B cell (primary cell): ENCODE data around the gene FLNA. TPM values are rescaled to one million over a fixed set of nuclear protein-coding genes. Genes with fewer than 3 reads are reported as not detected.

Source experiments
- ATAC-seq: fragments of 200-7000 bp; cut with Tn5 transposase; one replicate; pipeline ENCODE4 v1.10.0; 2021; ENCODE audit warnings: low read depth, mild to moderate bottlenecking, moderate number of reproducible peaks, moderate library complexity
- CTCF ChIA-PET: fragments of 350-600 bp; sonication (Branson Sonifier 250); formaldehyde crosslinking; loops from one replicate; lab custom pipeline; 2021; ENCODE audit warnings: antibody characterized with exemption, inconsistent platforms; lab: Charles Lee
- POLR2A ChIA-PET: fragments of 350-600 bp; sonication (Branson Sonifier 250); formaldehyde crosslinking; loops from one replicate; lab custom pipeline; 2021; ENCODE audit warnings: antibody characterized with exemption; lab: Charles Lee
- DNase-seq: peaks from one replicate; pipeline ENCODE4 v3.0.0; 2013
- H2AFZ ChIP-seq: 2 replicates; pipeline ENCODE4 v1.6.1; 2012; ENCODE audit warnings: mild to moderate bottlenecking, low read depth, low read length; ENCODE audit not compliant: insufficient read depth, poor library complexity, severe bottlenecking
- H3K27ac ChIP-seq, 2 donors: 1 replicate in 1 of 2; 2 replicates in 1 of 2; pipeline ENCODE4 v1.5.1; 2012 to 2013; ENCODE audit warnings: low read length in 2 of 2, mild to moderate bottlenecking in 2 of 2, moderate library complexity in 1 of 2
- H3K27me3 ChIP-seq, 4 experiments: fragments of 200-600 bp in 1 of 4; sonication (generic) in 1 of 4; replicated peaks in 1 of 4; 1 replicate in 2 of 4; 2 replicates in 2 of 4; pipeline versions ENCODE4 v1.6.1 to v1.7.0; 2013 to 2016; ENCODE audit warnings: low read length in 3 of 4, mild to moderate bottlenecking in 2 of 4, mixed read lengths in 1 of 4, moderate library complexity in 1 of 4; ENCODE audit not compliant: insufficient read depth in 4 of 4, control insufficient read depth in 3 of 4; ENCODE audit errors: control extremely low read depth in 1 of 4
- H3K36me3 ChIP-seq, 2 experiments: replicated peaks in 1 of 2; 1 replicate in 1 of 2; 2 replicates in 1 of 2; pipeline versions ENCODE4 v1.6.1 to v1.7.1; 2013; ENCODE audit warnings: low read length in 1 of 2; ENCODE audit not compliant: insufficient read depth in 2 of 2, control insufficient read depth in 1 of 2; ENCODE audit errors: control extremely low read depth in 1 of 2, extremely low read depth in 1 of 2
- H3K4me1 ChIP-seq, 2 donors: fragments of 200-600 bp in 1 of 2; sonication (generic) in 1 of 2; 1 replicate in 1 of 2; 2 replicates in 1 of 2; pipeline versions ENCODE4 v1.5.1 to v1.6.1; 2013 to 2017; ENCODE audit warnings: low read length in 2 of 2; ENCODE audit not compliant: control insufficient read depth in 2 of 2, insufficient read depth in 2 of 2
- H3K4me2 ChIP-seq: replicated peaks from 2 replicates; pipeline ENCODE3; 2012; ENCODE audit warnings: mild to moderate bottlenecking, low read depth, low read length; ENCODE audit not compliant: poor library complexity, severe bottlenecking
- H3K4me3 ChIP-seq, 5 experiments: fragments of 200-600 bp in 1 of 5; sonication (generic) in 1 of 5; 1 replicate in 3 of 5; 2 replicates in 2 of 5; pipeline versions ENCODE4 v1.5.1 to v1.7.0; 2011 to 2016; ENCODE audit warnings: low read length in 4 of 5, mild to moderate bottlenecking in 4 of 5, low read depth in 2 of 5, control low read depth in 1 of 5, moderate library complexity in 1 of 5; ENCODE audit not compliant: insufficient read depth in 1 of 5; ENCODE audit errors: control extremely low read depth in 1 of 5, extremely low read depth in 1 of 5
- H3K79me2 ChIP-seq: fragments of 200-600 bp; sonication (generic); one replicate; pipeline ENCODE4 v1.6.0; 2016; ENCODE audit warnings: low read length; ENCODE audit not compliant: control insufficient read depth, insufficient read depth
- H3K9ac ChIP-seq: fragments of 200-600 bp; sonication (generic); 2 replicates; pipeline ENCODE4 v1.6.1; 2017; ENCODE audit warnings: mild to moderate bottlenecking, low read length, moderate library complexity
- H3K9me3 ChIP-seq, 3 donors: one replicate each; pipeline versions ENCODE4 v1.6.1 to v1.7.1; 2013; ENCODE audit warnings: low read length in 2 of 3; ENCODE audit not compliant: control insufficient read depth in 2 of 3, insufficient read depth in 1 of 3; ENCODE audit errors: control extremely low read depth in 1 of 3
- H4K20me1 ChIP-seq: 2 replicates; pipeline ENCODE4 v1.6.0; 2012; ENCODE audit warnings: mild to moderate bottlenecking, low read length; ENCODE audit not compliant: insufficient read depth, control insufficient read depth, poor library complexity, severe bottlenecking
- H3K27ac Mint-ChIP-seq: one replicate; pipeline ENCODE4 v1.8.0; 2021; ENCODE audit warnings: mixed read lengths
- H3K27me3 Mint-ChIP-seq: one replicate; pipeline ENCODE4 v1.8.0; 2021; ENCODE audit warnings: mixed read lengths
- H3K4me1 Mint-ChIP-seq: one replicate; pipeline ENCODE4 v1.8.0; 2021; ENCODE audit warnings: mixed read lengths
- H3K4me3 Mint-ChIP-seq: one replicate; pipeline ENCODE4 v1.8.0; 2021; ENCODE audit warnings: mixed read lengths
- H3K9me3 Mint-ChIP-seq: one replicate; pipeline ENCODE4 v1.8.0; 2022; ENCODE audit warnings: mixed read lengths; ENCODE audit not compliant: insufficient read depth
- CTCF ChIP-seq: fragments of 200-600 bp; IDR thresholded peaks from one replicate; pipeline ENCODE4 v1.8.0; 2022; ENCODE audit warnings: antibody characterized with exemption, mild to moderate bottlenecking
- EZH2 ChIP-seq: IDR thresholded peaks from 2 replicates; pipeline ENCODE4 v1.6.1; 2012; ENCODE audit warnings: borderline replicate concordance, low read depth, mild to moderate bottlenecking, moderate library complexity, low read length; ENCODE audit not compliant: insufficient read depth, poor library complexity, severe bottlenecking
- WGBS: methylation state at CpG from one replicate; pipeline ENCODE4 v1.1.5; 2013; ENCODE audit warnings: missing lambda C conversion rate; ENCODE audit not compliant: insufficient coverage; 5-methylcytosine and 5-hydroxymethylcytosine counted together
- intact Hi-C: fragments of 100-400 bp; cut with micrococcal nuclease; formaldehyde crosslinking; loops from one replicate; pipeline ENCODE4 v1.10.0; 2022
- polyA plus RNA-seq: library from polyadenylated mRNA; depleted of rRNA; stranded (reverse); fragments of >200 nt; gene quantifications from 2 replicates; pipeline ENCODE4 v1.2.3, GENCODE V29; 2012
- total RNA-seq, 2 donors: library from RNA; stranded (reverse); fragments of 120-200 nt in 1 of 2; gene quantifications; 1 replicate in 1 of 2; 2 replicates in 1 of 2; pipeline versions ENCODE4 v1.2.3 to v1.2.4, GENCODE V29; 2013 to 2022

The FLNA gene
- total and polyA plus RNA-seq, 2 donors (not counting 1 experiment from before 2014, with no cell fraction given): 342 to 510 TPM

- Histone ChIP-seq H4K20me1 (no peaks in the 10 kb centered on the region), H3K4me1 (peaks cover 29 to 40% of the 10 kb centered on the region in 2 donors), H3K27ac (peak overlapping the region; percentile 82 to 93), H2AFZ (peak overlapping the region; percentile 42), H3K4me2 (peak overlapping the region; percentile 81), H3K9ac (peak overlapping the region; percentile 67), H3K36me3 (peaks cover 0 to 7% of the 10 kb centered on the region in 2 experiments), H3K27me3 (no peaks in the 10 kb centered on the region), H3K9me3 (no peaks in the 10 kb centered on the region), H3K79me2 (peaks cover 10% of the 10 kb centered on the region), H3K4me3 (peak overlapping the region in 4 of 5 experiments; percentile 31 to 53 (median 44))
- Mint-ChIP-seq H3K4me1 (peaks cover 29% of the 10 kb centered on the region), H3K9me3 (no peaks in the 10 kb centered on the region), H3K4me3 (peak overlapping the region; percentile 86), H3K27ac (peak overlapping the region; percentile 92), H3K27me3 (no peaks in the 10 kb centered on the region)
- ChIA-PET POLR2A (interaction anchor here (0.6 to 1.8 kb wide), 6 partner anchors 7 to 34 kb away, joined by 3 to 8 read pairs (median 5); partner anchors contain the start of genes RPL10 and TAFAZZIN), CTCF (interaction anchor here (0.6 kb wide), 1 partner anchor 21 kb away, joined by 4 read pairs; the partner anchor contains the start of gene RPL10)
- under 1% methylated on average over 75 of the region's 79 CpGs for WGBS
- intact Hi-C loops: loop anchor here (5.0 to 10.0 kb wide), 2 partner anchors 283 to 406 kb away; partner anchors contain the start of genes HCFC1, MECP2 and TMEM187
- ATAC-seq: peak; percentile 0
- no peak for DNase-seq
- TF ChIP-seq CTCF: no peak
- TF ChIP-seq EZH2: no peak
These were observed 3.8 kb upstream of the FLNA start for GRCh38 chrX:154378059-154378798.
